ENCODE measurements around the gene DHRS1.

DNA sequence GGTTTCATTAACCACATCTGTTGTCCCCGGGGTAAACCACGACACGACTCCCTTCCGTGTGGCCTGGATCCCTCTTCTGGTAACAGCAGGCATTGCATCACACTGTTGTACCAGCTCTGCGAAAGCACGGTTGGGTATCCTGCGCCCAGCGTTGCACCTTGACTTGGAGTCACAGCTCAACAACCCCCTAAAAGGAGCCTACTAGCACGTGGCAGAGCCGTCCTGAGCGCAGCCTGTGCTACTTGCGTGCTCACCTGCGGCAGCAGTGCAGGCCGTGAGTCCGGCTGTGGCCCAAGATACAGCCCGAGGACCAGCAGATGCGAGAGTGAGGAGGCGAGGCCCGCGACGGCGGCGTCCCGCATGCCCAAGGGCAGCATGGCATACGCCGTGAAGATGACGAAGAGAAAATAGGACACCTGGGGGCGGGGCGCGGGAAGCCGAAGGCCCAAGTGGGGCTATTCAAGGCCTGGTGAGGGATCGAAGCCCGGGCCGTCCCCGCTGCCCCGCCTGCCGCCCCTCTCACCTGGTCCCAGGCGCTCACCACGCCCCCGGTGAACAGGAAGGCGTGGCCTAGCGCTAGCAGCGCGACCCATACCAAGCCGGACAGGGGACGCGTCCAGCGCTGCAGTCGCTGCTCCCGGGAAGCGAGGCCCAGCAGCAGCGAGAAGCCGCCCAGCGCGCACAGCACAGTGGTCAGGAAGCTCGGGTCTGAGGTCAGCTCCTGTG is 32.9 kb upstream of the DHRS1 start:
- TF ChIP-seq ZNF791 (tag by site-specific recombination; IDR thresholded peaks at IDR 0.05) (no peak), CTCF (tag by site-specific recombination; IDR thresholded peaks at IDR 0.05) (peak; percentile 67; the same call in 1 of the 2 replicates), ZBTB1 (tag by site-specific recombination; IDR thresholded peaks at IDR 0.05) (no peak), HOXA7 (CRISPR knock-in tag; IDR thresholded peaks at IDR 0.05; ENCODE audit: borderline replicate concordance) (no peak), TCF7L2 (IDR thresholded peaks at IDR 0.05; ENCODE audit: borderline replicate concordance, low read depth, low read length) (no peak), KLF1 (tag by site-specific recombination; IDR thresholded peaks at IDR 0.05) (no peak)
- TF ChIP-seq, protein P1, sequence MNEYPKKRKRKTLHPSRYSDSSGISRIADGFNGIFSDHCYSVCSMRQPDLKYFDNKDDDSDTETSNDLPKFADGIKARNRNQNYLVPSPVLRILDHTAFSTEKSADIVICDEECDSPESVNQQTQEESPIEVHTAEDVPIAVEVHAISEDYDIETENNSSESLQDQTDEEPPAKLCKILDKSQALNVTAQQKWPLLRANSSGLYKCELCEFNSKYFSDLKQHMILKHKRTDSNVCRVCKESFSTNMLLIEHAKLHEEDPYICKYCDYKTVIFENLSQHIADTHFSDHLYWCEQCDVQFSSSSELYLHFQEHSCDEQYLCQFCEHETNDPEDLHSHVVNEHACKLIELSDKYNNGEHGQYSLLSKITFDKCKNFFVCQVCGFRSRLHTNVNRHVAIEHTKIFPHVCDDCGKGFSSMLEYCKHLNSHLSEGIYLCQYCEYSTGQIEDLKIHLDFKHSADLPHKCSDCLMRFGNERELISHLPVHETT (tag by site-specific recombination; IDR thresholded peaks at IDR 0.05) = no peak

All from HEK293 (cell line).